Stimulated activated CD8-positive, alpha-beta memory T cell treated with anti-CD3 and anti-CD28 coated beads, Interleukin-4, amount 100 ng/mL, for 1 hour (primary cell): ENCODE data around the gene ZNF786.
"Not testable (repeated sequence)": the region's sequence is repeated elsewhere in the genome, so short reads cannot be mapped to it uniquely, and the experiment has no call there.

Experiments
- DNase-seq, 2 donors: peaks; one replicate each; pipeline ENCODE4 v3.0.0-alpha.2; 2020; ENCODE audit warnings: low read depth in 2 of 2, low spot score in 1 of 2

ZNF786 gene

GRCh38 chr7:149081914-149082313, 8.6 kb downstream of the ZNF786 start:
- DNase-seq = no peak

- DNase-seq = no peak
Observed at GRCh38 chr7:149077594-149077993, 12.9 kb downstream of the ZNF786 start.

GRCh38 chr7:149075286-149075685, 15.2 kb downstream of the ZNF786 start:
- DNase-seq = no peak

- DNase-seq = no peak
Observed at GRCh38 chr7:149074116-149074885, 16.2 kb downstream of the ZNF786 start.

- DNase-seq = no peak
Observed at GRCh38 chr7:149072438-149072775, 18.1 kb downstream of the ZNF786 start.

- DNase-seq = no peak
Observed at GRCh38 chr7:149071641-149072437, 18.7 kb downstream of the ZNF786 start.

GRCh38 chr7:149071182-149071635, 19.3 kb downstream of the ZNF786 start:
- DNase-seq = no peak

- no peak for DNase-seq
Observed at GRCh38 chr7:149070372-149071125, 20.0 kb downstream of the ZNF786 start.

GRCh38 chr7:149067869-149068268, 22.6 kb downstream of the ZNF786 start:
- no peak for DNase-seq

GRCh38 chr7:149063476-149063875, 27.0 kb downstream of the ZNF786 start:
- no peak for DNase-seq

GRCh38 chr7:149062217-149062899, 28.2 kb downstream of the ZNF786 start:
- DNase-seq = not testable (repeated sequence)

- DNase-seq = no peak
Observed at GRCh38 chr7:149060156-149060555, 30.4 kb downstream of the ZNF786 start.

- DNase-seq = no peak
Observed at GRCh38 chr7:149053885-149054284, 36.6 kb downstream of the ZNF786 start.

GRCh38 chr7:149053384-149053783, 37.1 kb downstream of the ZNF786 start:
- DNase-seq = no peak

- DNase-seq = no peak
Observed at GRCh38 chr7:149050941-149051340, 39.6 kb downstream of the ZNF786 start.

- DNase-seq = no peak
Observed at GRCh38 chr7:149048805-149049204, 41.7 kb downstream of the ZNF786 start.

GRCh38 chr7:149046416-149046815, 44.1 kb downstream of the ZNF786 start:
- no peak for DNase-seq

GRCh38 chr7:149043936-149044335, 46.6 kb downstream of the ZNF786 start:
- DNase-seq = no peak

- DNase-seq = no peak
Observed at GRCh38 chr7:149041350-149041749, 49.2 kb downstream of the ZNF786 start.

- not testable (repeated sequence) for DNase-seq
Observed at GRCh38 chr7:149038641-149039040, 51.9 kb downstream of the ZNF786 start.

GRCh38 chr7:149036676-149037075, 53.8 kb downstream of the ZNF786 start:
- DNase-seq = no peak
